Suppressor macrophage treated with lipopolysaccharide for 4 hours (primary cell): ENCODE data around the gene PRUNE1.

Source experiments
- DNase-seq: peaks from one replicate; pipeline ENCODE4 v3.0.0-alpha.2; 2020

PRUNE1 gene

DNA sequence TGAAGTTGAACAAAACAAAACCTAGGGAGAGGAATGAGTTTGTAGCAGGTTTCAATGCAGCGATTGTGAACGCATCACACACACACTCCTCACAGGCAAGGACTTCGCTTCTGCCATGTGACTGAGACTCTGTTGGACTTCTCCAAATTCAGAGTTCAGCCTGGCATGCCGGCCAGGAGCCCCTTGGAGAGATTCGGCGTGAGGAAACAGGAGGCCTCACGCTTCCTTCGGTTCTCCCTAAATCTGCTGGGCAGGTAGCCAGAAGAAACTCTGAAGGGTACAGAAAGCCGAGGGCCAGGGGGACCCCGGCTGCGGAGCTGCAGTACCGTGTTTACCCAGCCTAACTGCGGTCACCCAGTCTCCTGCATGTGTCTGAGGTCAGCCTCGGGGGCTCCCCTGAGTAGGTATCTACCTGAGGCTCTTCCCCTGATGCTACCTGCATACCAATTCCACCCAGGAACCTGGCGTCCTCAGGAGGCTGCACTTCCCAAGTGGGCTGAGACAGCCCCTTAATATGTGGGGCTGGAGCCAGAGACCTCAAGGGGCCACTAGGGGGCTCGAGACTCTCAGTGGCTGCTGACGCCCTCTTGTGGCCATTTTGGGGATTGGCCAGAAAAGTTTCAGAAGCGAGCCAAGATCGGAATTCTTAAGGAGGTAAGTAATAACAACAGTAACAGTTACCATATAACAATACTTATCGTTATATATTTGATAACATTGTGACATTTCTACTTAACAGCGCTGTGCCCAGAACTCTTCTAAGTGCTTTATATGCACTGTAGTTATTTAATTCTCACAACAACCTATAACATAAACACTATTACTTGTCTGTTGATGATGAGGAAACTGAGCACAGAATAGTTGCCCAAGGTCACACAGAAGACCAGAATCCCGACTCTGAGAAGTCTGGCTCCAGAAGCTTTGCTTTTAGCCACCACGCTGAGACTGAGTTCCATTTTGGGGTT lies 28.9 kb upstream of the PRUNE1 start:
- peak; percentile 94 for DNase-seq

DNA sequence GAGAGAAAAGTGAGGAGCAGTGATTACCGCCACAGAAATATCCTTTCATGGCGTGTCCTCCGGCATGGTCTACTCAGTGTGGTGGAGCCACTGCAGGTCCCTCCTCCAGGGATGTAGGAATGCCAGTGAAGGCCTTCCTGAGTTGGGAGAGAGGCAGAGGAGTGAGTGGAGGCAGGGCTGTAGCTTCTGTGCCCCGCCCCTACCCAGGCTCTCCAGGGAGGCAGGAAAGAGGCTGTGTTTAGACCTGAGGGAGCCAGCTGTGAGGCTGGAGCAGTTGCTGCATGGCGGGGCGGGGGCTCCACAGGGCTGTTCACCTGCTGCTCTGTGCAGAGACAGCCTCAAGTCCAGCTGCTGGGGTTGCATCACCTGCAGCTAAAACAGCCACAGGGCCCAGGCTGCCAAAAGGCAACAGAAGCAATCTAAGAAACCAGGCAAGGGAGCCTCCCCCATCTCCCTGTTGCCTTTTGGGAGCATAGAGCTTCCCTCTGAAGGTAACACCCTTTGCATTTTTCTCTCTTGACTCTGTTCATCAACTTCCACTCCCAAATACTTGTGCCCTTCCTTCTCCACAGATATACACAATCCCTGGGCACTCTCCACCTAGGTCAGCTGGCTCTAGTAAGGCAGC lies 27.0 kb upstream of the PRUNE1 start:
- no peak for DNase-seq

DNA sequence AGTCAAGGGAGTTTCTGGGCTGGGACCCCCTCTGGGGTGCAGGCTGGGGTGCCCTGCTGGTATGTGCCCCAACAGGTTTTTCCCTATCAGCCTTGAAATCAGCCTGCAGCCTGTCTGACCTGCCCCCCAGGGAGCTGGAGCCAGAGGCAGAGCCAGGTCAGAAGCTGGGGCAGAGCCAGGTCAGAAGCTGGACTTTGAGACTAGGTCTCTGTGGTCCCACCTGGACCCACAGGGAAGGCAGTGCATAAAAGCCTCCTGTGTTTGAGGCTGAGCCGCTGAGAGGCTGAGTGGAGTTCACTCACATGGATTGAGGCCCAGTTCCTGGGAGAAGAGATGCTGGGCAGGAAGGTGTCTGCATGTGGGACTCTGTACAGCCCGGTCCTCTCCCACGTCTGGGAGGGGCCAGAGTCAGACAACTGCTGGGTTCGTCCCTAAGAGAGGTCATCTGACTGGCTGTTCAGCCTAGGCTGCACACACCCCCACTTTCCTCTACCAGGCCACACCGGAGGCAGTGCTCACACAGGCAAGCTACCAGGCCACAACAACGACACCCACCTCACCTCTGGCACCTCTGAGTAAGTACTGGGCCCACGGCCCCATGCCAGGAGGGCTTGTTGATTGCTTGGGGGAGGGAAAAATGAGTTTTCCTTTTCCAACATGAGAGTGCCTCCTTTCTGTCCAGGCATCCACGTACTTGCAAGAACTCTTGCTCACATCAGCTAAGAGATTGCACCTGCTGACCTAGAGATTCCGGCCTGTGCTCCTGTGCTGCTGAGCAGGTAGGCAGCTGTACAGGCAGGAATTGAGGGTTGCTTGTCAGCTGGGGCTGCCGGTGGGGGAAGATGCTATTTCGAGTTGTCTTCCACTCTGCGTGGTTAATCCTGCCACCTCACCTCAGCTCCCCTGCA lies 26.2 kb upstream of the PRUNE1 start, which contains the start of gene ANXA9:
Gene ANXA9, plus strand, starts transcription at position 488 of the 908 bp plus-strand sequence. CDS start 814 bp downstream, outside the sequence.
- DNase-seq, result no peak

DNA sequence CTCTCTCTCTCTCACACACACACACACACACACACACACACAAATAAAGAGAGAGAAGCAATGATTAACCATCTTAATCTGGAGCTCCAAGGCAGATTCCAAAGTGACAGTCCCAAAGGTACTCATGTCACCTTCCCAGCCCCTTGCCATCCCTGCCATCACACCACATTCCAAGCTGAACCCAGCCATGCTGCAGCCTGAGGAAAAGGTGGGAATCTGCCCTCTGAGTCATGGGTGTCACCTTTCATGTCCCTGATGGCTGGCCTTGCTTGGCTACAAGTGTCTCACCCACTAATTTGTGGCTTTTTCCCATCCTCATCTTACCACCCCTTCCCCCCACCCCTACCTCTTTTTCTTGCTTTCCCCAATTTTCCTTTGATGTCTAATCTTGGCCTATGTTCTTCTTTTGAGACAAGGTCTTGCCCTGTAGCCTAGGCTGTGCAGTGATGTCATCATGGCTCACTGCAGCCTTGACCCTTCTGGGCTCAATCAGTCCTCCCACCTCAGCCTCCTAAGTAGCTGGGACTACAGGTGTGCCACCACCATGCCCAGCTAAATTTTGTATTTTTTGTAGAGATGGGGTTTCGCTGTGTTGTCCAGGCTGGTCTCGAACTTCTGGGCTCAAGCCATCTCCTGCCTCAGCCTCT lies 22.9 kb upstream of the PRUNE1 start:
- no peak for DNase-seq

DNA sequence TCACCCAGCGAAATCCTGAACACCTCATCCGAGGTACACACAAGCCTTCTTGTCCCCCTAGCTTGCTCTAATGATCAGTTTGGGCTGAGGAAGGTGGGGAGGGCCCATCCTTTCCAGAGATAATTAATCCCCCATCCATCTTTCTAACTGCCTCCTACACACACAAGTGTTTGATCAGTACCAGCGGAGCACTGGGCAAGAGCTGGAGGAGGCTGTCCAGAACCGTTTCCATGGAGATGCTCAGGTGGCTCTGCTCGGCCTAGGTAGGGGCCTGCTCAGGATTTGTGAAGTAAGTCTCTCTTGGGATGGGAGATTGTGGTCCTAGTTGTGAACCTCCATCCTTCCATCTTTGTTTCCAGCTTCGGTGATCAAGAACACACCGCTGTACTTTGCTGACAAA lies 20.3 kb upstream of the PRUNE1 start:
- DNase-seq, result no peak

DNA sequence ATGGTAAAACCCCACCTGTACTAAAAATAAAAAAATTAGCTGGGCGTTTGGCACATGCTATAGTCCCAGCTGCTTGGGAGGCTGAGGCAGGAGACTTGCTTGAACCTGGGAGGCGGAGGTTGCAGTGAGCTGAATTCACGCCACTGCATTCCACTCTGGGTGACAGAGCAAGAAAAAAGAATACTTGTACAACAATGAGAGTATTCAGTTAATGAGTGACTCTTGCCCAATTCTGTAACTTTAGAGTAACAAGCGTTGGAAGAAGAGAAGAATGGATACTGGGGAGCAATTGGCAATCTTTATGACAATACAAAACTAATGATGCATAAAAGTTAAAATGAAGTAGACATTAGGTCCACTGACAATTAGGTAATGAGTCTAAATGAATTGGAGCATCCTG lies 15.6 kb upstream of the PRUNE1 start:
- DNase-seq, result no peak

DNA sequence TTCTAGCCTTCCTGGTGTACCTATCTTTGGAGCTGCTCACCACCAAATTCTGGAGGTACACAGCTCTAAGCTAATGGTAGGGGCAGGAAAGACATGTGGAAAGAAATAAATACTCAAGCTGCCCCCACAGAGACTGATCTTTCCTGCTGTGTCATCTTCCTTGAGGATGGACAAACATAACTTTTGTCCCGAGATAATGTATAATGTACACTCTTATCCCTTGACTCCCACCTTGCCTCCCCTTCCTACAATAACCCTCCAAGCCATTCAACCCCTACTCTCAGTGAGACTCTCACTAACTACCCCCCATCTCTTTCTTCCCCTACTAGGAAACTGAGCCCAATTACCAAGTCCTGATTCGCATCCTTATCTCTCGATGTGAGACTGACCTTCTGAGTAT lies 14.0 kb upstream of the PRUNE1 start:
- no peak for DNase-seq

DNA sequence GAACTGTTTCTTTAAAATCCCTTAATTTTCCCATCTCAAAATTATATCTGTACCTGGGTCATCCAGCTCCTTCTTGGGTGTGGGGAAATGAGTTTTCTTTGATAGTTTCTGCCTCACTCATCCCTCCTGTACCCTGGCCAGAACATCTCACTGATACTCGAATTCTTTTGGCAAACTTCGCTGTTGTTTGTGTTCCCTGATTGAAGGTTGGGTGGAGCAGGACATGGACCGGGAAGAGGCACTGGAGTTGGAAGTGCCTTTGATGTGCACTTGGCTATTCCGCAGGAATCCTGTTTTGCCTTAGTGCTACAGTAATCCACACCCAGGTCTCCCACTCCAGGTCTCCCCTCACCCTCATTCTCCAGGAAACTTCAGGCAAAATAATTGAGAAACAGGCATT lies 12.8 kb upstream of the PRUNE1 start:
- no peak for DNase-seq

DNA sequence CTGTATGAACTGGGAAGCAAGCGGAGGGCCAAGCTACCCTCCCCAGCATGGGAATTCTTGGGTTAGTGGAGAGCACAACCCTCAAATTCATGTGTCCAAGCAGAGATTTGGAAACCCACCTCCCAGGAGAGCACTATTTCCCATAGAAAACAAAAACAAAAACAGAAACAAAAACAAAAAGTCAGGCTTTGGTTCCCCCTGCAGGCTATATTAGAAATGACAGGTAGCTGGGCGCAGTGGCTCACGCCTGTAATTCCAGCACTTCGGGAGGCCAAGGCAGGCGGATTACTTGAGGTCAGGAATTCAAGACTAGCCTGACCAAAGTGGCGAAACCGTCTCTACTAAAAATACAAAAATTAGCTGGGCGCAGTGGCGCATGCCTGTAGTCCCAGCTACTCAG lies 12.4 kb upstream of the PRUNE1 start:
- DNase-seq, result peak; percentile 53

DNA sequence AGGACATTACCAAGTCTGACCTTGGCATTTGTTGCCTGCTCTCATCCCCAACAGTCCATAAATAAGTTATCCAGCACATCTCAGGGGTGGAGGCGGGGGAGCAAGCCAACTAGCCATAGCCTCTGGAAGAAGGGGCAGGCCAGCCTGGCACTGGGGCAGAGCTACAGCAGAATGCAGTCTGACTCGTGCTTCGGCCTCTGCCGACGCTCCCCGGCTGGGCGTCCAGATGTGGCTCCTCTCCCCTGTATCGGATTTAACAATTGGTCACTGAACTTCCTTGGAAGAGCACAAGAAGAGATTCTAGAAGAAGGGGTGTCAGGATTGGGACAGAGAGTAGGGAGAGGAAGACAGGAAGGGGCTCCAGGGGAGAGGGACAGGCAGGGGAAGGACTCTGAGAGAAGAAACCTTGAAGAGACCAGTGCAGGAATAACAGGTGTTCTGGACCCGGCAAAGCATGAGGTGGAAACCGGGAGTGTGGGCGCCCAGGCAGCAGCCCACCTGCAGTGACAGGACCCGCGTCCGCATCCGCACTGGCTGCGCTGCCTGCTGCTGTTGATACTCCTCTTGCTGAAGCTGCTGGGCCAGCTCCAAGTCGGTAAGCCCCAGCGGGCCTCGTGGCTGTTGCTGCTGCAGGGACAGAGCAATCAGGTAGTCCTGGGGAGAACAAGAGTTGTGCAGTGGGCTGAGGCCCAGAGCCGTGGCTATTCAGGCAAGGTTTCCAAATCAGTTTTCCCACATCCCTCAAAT lies 10.9 kb upstream of the PRUNE1 start:
- no peak for DNase-seq

DNA sequence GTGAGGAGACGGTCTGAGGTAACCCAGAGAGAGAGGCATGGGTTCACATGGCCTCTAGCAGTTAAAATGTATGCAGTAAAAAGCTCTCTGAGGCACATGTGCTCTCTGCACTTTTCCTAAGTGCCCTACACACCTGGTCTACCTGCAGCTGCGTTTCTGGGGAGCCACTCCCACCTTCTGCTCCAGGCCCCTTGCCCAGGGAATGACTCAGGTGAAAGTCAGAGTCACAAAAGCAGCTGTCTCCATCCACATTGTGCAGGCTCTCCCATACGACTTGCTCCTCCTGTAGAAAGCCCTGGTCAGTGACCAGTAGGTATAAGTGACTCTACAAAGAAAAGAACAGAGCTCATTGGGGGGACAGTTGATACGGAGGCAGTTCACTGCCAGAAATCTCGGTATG lies 10.3 kb upstream of the PRUNE1 start:
- no peak for DNase-seq

DNA sequence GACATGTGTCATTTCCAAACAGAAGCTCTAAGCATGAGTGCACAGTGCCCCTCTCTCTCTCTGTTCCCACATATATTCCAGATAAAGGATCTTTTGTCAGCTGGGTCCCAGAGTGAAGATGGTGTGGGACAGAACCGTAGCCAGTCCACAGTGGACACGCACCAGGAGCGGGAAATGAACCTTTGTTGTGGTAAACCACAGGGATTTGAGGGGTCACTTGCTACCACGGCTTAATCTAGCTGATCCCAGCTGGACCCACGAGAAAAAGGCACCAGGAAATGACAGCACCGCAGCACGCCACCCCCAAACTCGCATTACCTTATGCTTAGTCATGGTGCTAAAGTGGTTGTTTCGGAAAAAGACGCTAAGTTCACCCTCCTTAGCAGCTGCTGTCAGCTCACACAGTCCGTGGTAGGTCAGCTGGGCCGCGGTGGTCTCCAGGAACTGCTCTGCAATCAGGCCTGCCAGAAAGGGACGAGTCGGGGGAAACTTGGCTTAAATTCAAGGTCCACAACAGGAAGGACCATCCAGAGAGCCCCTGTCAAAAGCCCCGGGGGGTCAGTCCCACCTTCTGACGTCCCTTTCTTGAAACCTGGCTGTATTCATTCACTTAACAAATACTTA lies 9.1 kb upstream of the PRUNE1 start:
- DNase-seq, result peak; percentile 65

DNA sequence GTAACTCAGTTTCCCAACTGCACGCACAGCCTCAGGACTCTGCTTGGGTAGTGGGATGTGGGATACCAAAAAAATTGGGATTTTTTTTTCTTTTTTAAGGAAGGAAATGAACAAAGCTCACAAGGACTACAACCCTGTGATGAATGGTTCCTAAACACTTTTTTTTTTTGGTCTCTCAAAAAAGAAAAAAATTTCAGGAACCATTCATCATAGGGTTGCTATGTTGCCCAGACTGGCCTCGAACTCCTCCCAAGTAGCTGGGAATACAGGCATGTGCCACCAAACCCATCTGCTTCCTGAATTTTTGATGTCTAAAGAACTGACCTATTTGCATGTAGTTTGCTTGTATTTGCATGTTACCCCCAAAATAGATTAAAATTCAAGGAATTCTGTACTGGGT lies 8.3 kb upstream of the PRUNE1 start:
- no peak for DNase-seq

DNA sequence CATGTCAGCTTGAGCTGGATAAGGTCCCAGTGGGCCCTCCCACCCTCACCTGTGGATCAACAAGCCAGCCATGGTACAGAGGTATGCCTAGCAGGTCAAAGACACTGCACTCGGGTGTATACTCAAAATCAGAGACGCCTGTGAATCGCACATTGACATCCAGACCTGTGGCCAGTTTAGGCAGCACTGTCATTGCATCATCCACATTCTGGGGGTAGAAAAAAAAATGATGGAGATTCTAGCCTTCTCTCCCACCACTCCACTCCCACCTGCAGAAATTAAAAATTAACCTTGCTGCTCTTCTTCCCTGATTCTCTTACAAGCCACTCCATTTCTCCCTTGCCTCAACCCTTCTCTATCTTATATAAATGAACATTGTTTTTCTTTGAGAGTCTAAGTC lies 7.8 kb upstream of the PRUNE1 start:
- DNase-seq, result no peak

DNA sequence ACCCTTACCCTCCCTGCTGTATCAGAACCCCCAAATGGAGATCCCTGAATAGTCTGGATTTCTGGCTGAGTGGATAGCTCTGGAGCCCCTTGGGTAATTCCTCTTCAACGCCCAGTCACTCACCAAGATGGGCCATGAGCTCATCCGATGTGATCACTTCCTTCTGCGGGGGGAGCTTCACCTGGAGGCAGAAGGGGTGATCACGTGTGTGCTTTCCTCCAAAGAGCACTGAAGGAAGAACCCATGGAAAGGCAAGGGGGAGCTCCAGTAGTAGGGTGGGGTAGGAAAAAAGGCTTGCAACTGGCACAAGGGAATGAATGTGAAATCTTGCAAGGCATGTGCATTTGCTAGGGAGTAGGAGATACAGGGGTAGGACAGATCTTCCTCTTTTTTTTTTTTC lies 6.6 kb upstream of the PRUNE1 start:
- DNase-seq, result peak; percentile 63

DNA sequence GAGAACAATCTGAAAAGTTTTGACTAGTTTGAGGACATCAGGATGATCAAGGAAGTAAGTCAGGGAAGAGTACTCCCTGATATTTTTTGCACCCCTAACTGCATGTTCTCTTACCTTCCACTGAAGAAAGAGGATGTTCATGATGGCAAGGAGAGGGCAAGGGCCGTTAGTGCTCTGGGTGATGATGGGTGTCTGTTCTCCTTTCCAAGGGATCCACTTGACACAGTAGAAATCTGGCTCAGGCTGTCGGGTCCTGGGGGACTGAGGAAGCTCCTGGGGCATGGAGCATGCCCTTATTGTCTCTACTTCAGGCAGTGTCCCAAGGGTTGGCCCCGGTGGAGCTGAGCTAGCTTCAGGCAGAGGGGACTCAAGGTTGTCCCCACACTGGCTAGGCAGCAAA lies 6.2 kb upstream of the PRUNE1 start:
- peak; percentile 18 for DNase-seq

DNA sequence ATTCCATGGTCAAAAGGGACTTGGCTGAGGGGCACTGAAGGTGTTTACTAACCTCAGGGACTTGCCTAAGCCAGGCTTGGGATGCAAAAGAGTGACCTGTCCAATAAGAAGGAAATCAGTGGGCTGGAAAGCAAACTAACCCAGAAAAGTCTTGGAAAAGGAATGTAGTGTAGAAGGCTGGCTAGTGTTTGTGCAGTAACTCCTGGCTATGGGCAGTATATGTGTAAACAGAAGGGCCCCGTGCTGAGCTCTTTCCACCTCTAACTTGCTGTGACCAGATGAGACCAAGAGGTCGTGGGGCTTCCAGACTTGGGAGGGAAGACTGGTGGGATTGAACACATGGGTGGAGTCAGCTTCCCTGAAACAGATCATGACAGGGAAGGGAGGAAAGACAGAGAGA lies 5.6 kb upstream of the PRUNE1 start:
- no peak for DNase-seq

DNA sequence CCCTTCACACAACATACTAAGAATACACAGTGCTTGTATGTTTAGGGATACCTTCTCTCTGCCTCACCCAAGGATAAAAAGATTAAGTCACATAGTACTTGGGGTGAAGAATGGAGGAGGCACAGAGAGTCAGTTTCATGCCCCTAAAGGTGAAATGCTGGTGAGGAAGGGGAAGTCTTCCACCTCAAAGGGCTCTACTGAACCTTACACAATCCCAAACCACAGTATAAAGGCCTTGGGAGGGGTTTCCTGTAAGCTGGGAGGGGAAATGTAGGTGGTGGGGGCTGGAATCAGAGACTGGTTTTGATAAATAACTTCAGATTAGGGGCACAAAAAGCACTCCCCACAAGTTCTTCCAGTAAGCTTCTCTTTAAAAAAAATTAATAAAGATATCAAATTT lies 5.1 kb upstream of the PRUNE1 start:
- DNase-seq, result peak; percentile 18

DNA sequence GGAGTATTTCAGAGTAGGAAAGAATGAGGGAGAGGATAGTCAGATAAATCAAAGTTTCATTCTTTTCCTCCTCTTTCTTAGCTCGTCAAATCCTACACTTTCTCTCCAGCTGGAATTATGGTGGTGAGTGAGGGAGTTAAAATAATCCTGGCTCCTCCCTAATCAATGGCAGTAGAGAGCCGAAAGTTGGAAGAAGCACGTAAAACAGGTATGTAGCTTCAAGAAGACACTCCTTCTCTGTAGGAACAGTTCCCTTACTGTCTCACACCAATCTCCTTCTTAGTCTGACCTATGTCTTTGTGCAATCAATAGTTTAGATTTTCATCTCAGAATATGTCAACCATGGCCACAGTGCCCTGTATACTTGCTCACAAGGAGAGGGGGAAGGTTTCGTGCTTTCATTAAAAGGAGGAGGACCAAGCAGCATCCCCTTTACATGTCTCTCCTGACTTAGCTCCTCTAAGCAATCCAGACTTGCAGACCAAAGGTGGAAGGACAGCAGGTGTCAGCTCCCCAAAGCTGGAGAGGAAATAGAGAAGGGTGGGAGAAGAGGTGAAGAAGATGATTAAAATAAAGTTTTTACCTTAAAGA lies 2.4 kb upstream of the PRUNE1 start:
- DNase-seq, result no peak

DNA sequence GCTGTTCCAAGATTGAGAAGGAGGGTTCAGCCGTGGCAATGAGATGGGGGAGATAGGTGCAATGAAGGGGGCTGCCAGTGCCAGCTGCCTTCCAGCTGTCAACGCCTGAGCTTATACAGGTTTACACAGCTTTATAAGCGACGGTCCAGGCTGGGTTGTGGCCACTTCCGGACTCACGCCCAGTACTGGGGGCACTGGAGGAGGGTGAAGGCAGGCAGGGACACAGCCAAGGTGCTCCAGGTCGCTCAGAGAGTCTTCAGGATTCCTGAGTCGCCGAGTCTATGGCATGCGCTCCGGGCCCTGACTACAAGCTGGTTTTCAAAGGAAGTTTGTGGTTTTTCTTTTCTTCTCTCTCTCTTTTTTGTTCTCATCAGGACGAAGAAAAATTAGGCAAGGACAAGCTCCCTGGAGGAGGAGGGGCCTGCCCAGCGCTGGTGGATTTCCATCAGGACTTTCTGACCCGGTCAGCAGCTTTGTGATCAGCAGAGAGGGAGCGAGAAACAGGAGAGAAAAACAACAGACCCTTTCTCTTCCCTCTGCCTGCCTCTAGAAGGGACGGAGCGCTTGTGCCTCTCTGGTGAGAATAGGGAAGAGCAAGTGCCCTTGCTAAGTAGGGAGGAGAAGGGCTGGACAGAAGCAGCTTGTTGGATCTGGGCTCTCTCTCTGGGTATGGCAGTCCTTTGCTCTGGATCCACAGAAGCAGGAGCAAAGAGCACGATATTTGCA lies 1.8 kb upstream of the PRUNE1 start, which contains the start of gene MINDY1:
Gene MINDY1, minus strand, starts transcription at position 576 of the 726 bp plus-strand sequence. CDS start 4,285 bp downstream, outside the sequence.
- DNase-seq, result peak; percentile 80
